Measurements from ENCODE around the gene SPATA16. TPM values are rescaled to one million over a fixed set of nuclear protein-coding genes. Genes with fewer than 3 reads are reported as not detected.

Gene SPATA16
- total and polyA plus RNA-seq, 5 donors from 2014 or later, result not detected

- no peaks in the 10 kb centered on the region for H3K27me3 ChIP-seq (ENCODE audit: control insufficient read depth, insufficient read depth, low read length)
- no peaks in the 10 kb centered on the region for H3K9me3 ChIP-seq (ENCODE audit: control insufficient read depth in 2 of 2, low read length in 2 of 2)
- no peaks in the 10 kb centered on the region for H3K36me3 ChIP-seq (ENCODE audit: control insufficient read depth, insufficient read depth, low read length)
- Mint-ChIP-seq H3K27ac (no peak overlapping the region), H3K27me3 (peaks cover 5% of the 10 kb centered on the region), H3K36me3 (no peaks in the 10 kb centered on the region), H3K4me1 (no peaks in the 10 kb centered on the region), H3K9me3 (peaks cover 0 to 8% (median 0%) of the 10 kb centered on the region in 7 donors), H3K4me3 (no peak overlapping the region)
- no peak overlapping the region for H3K4me3 ChIP-seq (ENCODE audit: low read depth, low read length)
- H3K4me1 ChIP-seq (ENCODE audit: control insufficient read depth, insufficient read depth, low read length, poor library complexity, severe bottlenecking), result no peaks in the 10 kb centered on the region
- DNase-seq (no peak), ATAC-seq (ENCODE audit: low read depth in 2 of 2) (no peak)
- no peak overlapping the region for H3K27ac ChIP-seq (ENCODE audit: insufficient read depth, low read length, poor library complexity, severe bottlenecking)
These were observed 226.2 kb downstream of the SPATA16 start for GRCh38 chr3:172914854-172915253.

DNA sequence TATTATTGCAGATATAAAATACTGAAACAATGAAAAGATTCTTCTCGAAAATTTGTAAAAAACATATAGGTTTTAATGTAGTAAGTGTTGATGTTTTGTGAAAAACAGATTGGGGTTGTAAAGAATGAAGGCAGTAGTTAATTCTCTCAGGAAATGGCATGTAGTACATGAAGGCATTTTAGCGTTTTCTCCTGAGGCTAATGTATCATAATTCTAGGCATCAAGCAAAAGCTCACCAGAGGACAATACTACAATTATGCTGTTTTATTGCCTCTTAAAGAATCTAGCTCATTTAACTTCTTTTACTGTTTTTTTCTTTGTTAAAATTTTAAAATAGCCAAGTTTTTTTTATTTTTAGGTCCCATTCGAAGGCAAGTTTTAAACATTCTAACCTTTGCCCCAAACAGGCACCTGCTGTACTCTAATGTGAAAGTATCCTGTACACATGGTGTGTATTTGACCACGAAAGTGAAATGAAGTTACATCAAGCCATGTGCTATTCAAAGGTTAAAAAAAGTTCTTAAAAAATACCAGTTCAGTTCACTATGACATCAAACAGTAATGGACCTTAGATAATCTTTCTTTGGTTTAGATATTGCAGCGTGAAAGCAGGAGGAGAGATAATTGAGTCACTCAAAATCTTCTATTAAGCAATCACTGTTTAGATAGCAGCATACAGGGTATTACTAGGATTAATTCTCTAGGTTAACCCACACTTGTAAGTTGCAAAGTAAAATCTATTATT is 227.0 kb downstream of the SPATA16 start:
- Mint-ChIP-seq H3K4me1 (no peaks in the 10 kb centered on the region), H3K27me3 (peaks cover 5% of the 10 kb centered on the region), H3K36me3 (no peaks in the 10 kb centered on the region), H3K4me3 (no peak overlapping the region), H3K9me3 (peaks cover 0 to 8% (median 0%) of the 10 kb centered on the region in 7 donors), H3K27ac (no peak overlapping the region)
- Histone ChIP-seq H3K9me3 (ENCODE audit: control insufficient read depth in 2 of 2, low read length in 2 of 2) (no peaks in the 10 kb centered on the region), H3K4me1 (ENCODE audit: control insufficient read depth, insufficient read depth, low read length, poor library complexity, severe bottlenecking) (no peaks in the 10 kb centered on the region), H3K36me3 (ENCODE audit: control insufficient read depth, insufficient read depth, low read length) (no peaks in the 10 kb centered on the region), H3K27me3 (ENCODE audit: control insufficient read depth, insufficient read depth, low read length) (no peaks in the 10 kb centered on the region), H3K27ac (ENCODE audit: insufficient read depth, low read length, poor library complexity, severe bottlenecking) (no peak overlapping the region), H3K4me3 (ENCODE audit: low read depth, low read length) (no peak overlapping the region)
- ATAC-seq (ENCODE audit: low read depth in 2 of 2) (no peak), DNase-seq (no peak)

DNA sequence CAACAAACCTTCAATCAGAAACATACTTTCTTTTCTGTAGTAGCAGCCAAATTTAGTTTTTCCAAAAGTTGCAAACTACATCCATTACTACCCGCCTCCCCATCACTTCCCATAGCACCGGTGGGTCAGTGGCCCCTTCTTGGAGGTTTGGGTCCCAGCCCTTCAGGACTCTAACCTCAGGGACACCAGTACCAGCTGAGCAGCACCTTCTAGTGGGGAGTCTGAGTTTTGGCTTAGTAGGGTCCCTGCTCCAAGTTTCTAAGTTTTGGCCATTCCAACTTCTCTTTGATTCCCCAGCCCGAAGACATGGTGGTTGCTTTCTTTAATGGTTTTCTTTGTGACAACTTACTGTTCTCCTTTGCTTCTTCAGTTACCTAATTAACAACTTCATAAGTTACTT is 229.9 kb downstream of the SPATA16 start:
- Mint-ChIP-seq H3K27me3 (peaks cover 5% of the 10 kb centered on the region), H3K9me3 (peaks cover 0 to 8% (median 0%) of the 10 kb centered on the region in 7 donors), H3K4me3 (no peak overlapping the region), H3K27ac (no peak overlapping the region), H3K4me1 (no peaks in the 10 kb centered on the region), H3K36me3 (no peaks in the 10 kb centered on the region)
- DNase-seq, result no peak
- Histone ChIP-seq H3K4me3 (ENCODE audit: low read depth, low read length) (no peak overlapping the region), H3K27me3 (ENCODE audit: control insufficient read depth, insufficient read depth, low read length) (no peaks in the 10 kb centered on the region), H3K36me3 (ENCODE audit: control insufficient read depth, insufficient read depth, low read length) (no peaks in the 10 kb centered on the region), H3K9me3 (ENCODE audit: control insufficient read depth in 2 of 2, low read length in 2 of 2) (no peaks in the 10 kb centered on the region), H3K27ac (ENCODE audit: insufficient read depth, low read length, poor library complexity, severe bottlenecking) (no peak overlapping the region), H3K4me1 (ENCODE audit: control insufficient read depth, insufficient read depth, low read length, poor library complexity, severe bottlenecking) (no peaks in the 10 kb centered on the region)
- no peak for ATAC-seq (ENCODE audit: low read depth in 2 of 2)

GRCh38 chr3:172908771-172909270 is 232.2 kb downstream of the SPATA16 start:
- no peaks in the 10 kb centered on the region for H3K4me1 Mint-ChIP-seq
- ATAC-seq (ENCODE audit: low read depth in 2 of 2) (no peak), DNase-seq (no peak)
- peaks cover 0 to 8% (median 0%) of the 10 kb centered on the region in 7 donors for H3K9me3 Mint-ChIP-seq
- no peaks in the 10 kb centered on the region for H3K36me3 Mint-ChIP-seq
- H3K27me3 ChIP-seq (ENCODE audit: control insufficient read depth, insufficient read depth, low read length), result no peaks in the 10 kb centered on the region
- H3K4me3 ChIP-seq (ENCODE audit: low read depth, low read length), result no peak overlapping the region
- H3K27me3 Mint-ChIP-seq, result peaks cover 5% of the 10 kb centered on the region
- no peaks in the 10 kb centered on the region for H3K36me3 ChIP-seq (ENCODE audit: control insufficient read depth, insufficient read depth, low read length)
- no peaks in the 10 kb centered on the region for H3K4me1 ChIP-seq (ENCODE audit: control insufficient read depth, insufficient read depth, low read length, poor library complexity, severe bottlenecking)
- no peak overlapping the region for H3K27ac Mint-ChIP-seq
- no peak overlapping the region for H3K27ac ChIP-seq (ENCODE audit: insufficient read depth, low read length, poor library complexity, severe bottlenecking)
- no peak overlapping the region for H3K4me3 Mint-ChIP-seq
- H3K9me3 ChIP-seq (ENCODE audit: control insufficient read depth in 2 of 2, low read length in 2 of 2), result no peaks in the 10 kb centered on the region

GRCh38 chr3:172905451-172905850 is 235.6 kb downstream of the SPATA16 start:
- peaks cover 4% of the 10 kb centered on the region for H3K27me3 Mint-ChIP-seq
- ATAC-seq (ENCODE audit: low read depth in 2 of 2), result no peak

GRCh38 chr3:172904711-172905373 is 236.2 kb downstream of the SPATA16 start:
- H3K36me3 ChIP-seq (ENCODE audit: control insufficient read depth, insufficient read depth, low read length), result no peaks in the 10 kb centered on the region
- Mint-ChIP-seq H3K36me3 (no peaks in the 10 kb centered on the region), H3K27me3 (peaks cover 6% of the 10 kb centered on the region), H3K9me3 (no peaks in the 10 kb centered on the region), H3K27ac (no peak overlapping the region), H3K4me1 (no peaks in the 10 kb centered on the region), H3K4me3 (no peak overlapping the region)
- H3K27ac ChIP-seq (ENCODE audit: insufficient read depth, low read length, poor library complexity, severe bottlenecking), result no peak overlapping the region
- H3K4me1 ChIP-seq (ENCODE audit: control insufficient read depth, insufficient read depth, low read length, poor library complexity, severe bottlenecking), result no peaks in the 10 kb centered on the region
- H3K9me3 ChIP-seq (ENCODE audit: control insufficient read depth in 2 of 2, low read length in 2 of 2), result no peaks in the 10 kb centered on the region
- H3K4me3 ChIP-seq (ENCODE audit: low read depth, low read length), result no peak overlapping the region
- no peak for ATAC-seq (ENCODE audit: low read depth in 2 of 2)
- DNase-seq, result no peak
- no peaks in the 10 kb centered on the region for H3K27me3 ChIP-seq (ENCODE audit: control insufficient read depth, insufficient read depth, low read length)

More at GRCh38 chr3:172905451-172905850, 235.6 kb downstream of the SPATA16 start:
- no peak for DNase-seq
- no peak overlapping the region for H3K27ac ChIP-seq (ENCODE audit: insufficient read depth, low read length, poor library complexity, severe bottlenecking)
- H3K9me3 ChIP-seq (ENCODE audit: control insufficient read depth in 2 of 2, low read length in 2 of 2), result no peaks in the 10 kb centered on the region
- no peaks in the 10 kb centered on the region for H3K36me3 Mint-ChIP-seq
- H3K4me3 ChIP-seq (ENCODE audit: low read depth, low read length), result no peak overlapping the region
- H3K27ac Mint-ChIP-seq, result no peak overlapping the region
- peaks cover 0 to 3% (median 0%) of the 10 kb centered on the region in 7 donors for H3K9me3 Mint-ChIP-seq
- H3K36me3 ChIP-seq (ENCODE audit: control insufficient read depth, insufficient read depth, low read length), result no peaks in the 10 kb centered on the region
- H3K27me3 ChIP-seq (ENCODE audit: control insufficient read depth, insufficient read depth, low read length), result no peaks in the 10 kb centered on the region
- no peaks in the 10 kb centered on the region for H3K4me1 Mint-ChIP-seq
- H3K4me1 ChIP-seq (ENCODE audit: control insufficient read depth, insufficient read depth, low read length, poor library complexity, severe bottlenecking), result no peaks in the 10 kb centered on the region
- no peak overlapping the region for H3K4me3 Mint-ChIP-seq

DNA sequence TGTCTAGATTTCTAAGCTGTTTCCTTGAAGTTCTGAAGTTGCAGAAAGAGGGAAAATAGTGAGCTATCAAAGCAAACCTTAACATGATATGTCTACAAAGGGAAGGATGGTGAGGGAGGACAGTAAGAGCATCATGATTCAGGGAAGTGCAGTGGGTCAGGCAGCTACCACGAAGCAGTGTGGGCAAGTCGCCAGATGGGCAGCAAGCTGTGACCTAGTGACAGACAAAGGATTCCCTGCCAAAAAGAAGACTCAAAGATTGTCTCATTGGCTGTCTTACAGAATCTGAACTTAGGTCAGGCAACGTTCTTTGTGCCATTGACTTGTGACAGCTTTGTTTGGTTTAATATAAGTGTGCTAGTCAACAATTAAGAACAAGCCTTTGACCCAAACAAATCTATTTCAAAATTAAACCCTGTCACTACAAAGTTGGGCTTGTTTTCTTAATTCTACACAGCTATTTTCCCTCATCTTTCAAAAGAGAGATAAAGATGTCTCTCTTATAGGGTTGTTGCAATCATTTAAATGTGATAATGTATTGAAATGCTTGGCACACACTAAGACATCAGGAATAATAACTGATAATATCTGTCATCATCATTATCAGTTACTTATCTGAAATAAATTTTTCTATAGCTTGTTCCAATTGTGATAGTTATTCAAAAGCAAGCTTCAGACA is 237.3 kb downstream of the SPATA16 start:
- no peaks in the 10 kb centered on the region for H3K27me3 ChIP-seq (ENCODE audit: control insufficient read depth, insufficient read depth, low read length)
- H3K4me3 Mint-ChIP-seq, result no peak overlapping the region
- no peaks in the 10 kb centered on the region for H3K9me3 Mint-ChIP-seq
- no peaks in the 10 kb centered on the region for H3K9me3 ChIP-seq (ENCODE audit: control insufficient read depth in 2 of 2, low read length in 2 of 2)
- no peaks in the 10 kb centered on the region for H3K36me3 ChIP-seq (ENCODE audit: control insufficient read depth, insufficient read depth, low read length)
- H3K4me3 ChIP-seq (ENCODE audit: low read depth, low read length), result no peak overlapping the region
- H3K36me3 Mint-ChIP-seq, result no peaks in the 10 kb centered on the region
- H3K27ac Mint-ChIP-seq, result no peak overlapping the region
- ATAC-seq (ENCODE audit: low read depth in 2 of 2), result no peak
- no peaks in the 10 kb centered on the region for H3K4me1 Mint-ChIP-seq
- DNase-seq, result no peak
- H3K4me1 ChIP-seq (ENCODE audit: control insufficient read depth, insufficient read depth, low read length, poor library complexity, severe bottlenecking), result no peaks in the 10 kb centered on the region
- H3K27me3 Mint-ChIP-seq, result peaks cover 10% of the 10 kb centered on the region
- no peak overlapping the region for H3K27ac ChIP-seq (ENCODE audit: insufficient read depth, low read length, poor library complexity, severe bottlenecking)

Data from CD4-positive, CD25-positive, alpha-beta regulatory T cell (primary cell).